Nucleus accumbens (tissue), 56 donors: Measurements from ENCODE around the gene KIAA0232.

Experiments used
- DNase-seq, 56 donors: peaks; one replicate each; lab custom pipeline; 2025; lab: John Stamatoyannopoulos, UW

The KIAA0232 gene, protein sequence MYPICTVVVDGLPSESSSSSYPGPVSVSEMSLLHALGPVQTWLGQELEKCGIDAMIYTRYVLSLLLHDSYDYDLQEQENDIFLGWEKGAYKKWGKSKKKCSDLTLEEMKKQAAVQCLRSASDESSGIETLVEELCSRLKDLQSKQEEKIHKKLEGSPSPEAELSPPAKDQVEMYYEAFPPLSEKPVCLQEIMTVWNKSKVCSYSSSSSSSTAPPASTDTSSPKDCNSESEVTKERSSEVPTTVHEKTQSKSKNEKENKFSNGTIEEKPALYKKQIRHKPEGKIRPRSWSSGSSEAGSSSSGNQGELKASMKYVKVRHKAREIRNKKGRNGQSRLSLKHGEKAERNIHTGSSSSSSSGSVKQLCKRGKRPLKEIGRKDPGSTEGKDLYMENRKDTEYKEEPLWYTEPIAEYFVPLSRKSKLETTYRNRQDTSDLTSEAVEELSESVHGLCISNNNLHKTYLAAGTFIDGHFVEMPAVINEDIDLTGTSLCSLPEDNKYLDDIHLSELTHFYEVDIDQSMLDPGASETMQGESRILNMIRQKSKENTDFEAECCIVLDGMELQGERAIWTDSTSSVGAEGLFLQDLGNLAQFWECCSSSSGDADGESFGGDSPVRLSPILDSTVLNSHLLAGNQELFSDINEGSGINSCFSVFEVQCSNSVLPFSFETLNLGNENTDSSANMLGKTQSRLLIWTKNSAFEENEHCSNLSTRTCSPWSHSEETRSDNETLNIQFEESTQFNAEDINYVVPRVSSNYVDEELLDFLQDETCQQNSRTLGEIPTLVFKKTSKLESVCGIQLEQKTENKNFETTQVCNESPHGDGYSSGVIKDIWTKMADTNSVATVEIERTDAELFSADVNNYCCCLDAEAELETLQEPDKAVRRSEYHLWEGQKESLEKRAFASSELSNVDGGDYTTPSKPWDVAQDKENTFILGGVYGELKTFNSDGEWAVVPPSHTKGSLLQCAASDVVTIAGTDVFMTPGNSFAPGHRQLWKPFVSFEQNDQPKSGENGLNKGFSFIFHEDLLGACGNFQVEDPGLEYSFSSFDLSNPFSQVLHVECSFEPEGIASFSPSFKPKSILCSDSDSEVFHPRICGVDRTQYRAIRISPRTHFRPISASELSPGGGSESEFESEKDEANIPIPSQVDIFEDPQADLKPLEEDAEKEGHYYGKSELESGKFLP (N-terminal part only)

DNA sequence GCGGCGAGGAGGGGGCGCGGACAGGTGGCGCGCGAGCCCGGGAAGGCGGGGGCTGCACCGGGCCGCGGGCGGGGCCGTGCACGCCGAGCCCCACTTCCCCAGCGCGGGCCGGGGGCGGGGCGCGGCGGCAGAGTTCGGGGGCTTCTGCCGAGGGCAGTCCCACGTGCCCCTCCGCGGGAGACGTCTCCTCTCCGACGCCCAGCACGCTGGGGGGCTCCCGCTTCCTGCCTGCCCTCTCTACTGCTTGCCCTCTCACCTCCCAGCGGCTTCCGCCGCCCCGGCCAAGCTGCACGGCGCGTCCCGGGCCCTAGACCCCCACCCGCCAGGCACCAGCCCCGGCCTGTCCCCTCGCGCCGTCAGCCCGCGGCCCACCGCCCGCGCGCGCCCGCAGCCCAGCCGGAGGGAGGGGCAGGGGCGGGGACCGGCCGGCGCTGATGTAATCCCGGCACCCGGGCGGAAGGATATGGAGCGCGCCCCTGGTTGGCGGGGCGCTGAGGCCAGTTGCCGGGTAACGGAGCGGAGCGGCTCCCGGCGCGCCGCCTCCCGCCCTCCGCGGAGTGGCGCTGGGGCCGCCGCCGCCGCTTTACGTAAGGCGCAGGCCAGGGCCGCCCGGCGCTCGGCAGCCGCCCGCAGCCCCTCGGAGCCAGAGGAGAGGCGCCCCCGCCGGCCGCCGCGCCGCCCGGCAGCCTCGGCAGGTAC, at the start of gene KIAA0232:
TSS of gene KIAA0232 (plus strand) at position 581 of the 699 bp plus-strand sequence. CDS start 41,727 bp downstream, outside the sequence.
- DNase-seq: peak in 54 of 56 donors; percentile 44 to 94 (median 84)

DNA sequence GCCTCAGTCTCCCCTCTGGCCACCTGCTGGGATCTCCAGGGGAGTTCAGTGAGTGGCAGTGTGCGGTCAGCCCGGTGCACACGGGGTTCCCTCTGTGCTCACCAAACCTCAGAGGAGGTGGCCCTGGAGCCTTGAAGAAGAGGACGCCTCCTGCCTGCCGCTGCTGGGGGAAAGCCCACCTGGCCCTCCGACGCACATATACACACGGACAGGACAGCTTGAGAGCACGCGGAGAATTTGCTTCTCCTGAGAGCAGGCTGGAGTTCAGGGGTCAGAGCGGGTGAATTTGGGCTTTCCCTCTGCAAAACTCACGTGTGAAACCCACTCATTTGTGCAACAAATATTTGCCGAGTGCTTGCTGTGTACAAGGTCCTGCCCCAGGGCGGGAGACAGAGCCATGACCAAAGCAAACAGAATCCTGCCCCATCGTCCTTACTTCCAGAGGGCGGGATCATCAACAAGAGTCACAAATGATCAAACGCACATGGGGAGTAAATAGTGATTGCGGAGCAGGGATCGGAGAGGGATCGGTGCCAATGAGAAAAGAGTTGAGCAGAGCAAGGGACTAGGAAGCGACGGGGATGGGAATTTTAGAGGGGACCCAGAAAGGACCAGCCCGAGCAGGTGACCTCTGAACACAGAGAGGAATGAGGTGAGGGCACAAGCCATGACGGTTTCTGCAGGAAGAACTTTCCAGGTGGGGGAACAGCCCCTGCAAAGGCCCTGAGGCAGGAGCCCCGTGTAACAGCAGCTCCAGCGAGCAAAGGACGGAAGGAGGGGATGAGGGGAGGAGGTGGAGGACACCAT, 49.0 kb upstream of the KIAA0232 start:
- DNase-seq: no peak

DNA sequence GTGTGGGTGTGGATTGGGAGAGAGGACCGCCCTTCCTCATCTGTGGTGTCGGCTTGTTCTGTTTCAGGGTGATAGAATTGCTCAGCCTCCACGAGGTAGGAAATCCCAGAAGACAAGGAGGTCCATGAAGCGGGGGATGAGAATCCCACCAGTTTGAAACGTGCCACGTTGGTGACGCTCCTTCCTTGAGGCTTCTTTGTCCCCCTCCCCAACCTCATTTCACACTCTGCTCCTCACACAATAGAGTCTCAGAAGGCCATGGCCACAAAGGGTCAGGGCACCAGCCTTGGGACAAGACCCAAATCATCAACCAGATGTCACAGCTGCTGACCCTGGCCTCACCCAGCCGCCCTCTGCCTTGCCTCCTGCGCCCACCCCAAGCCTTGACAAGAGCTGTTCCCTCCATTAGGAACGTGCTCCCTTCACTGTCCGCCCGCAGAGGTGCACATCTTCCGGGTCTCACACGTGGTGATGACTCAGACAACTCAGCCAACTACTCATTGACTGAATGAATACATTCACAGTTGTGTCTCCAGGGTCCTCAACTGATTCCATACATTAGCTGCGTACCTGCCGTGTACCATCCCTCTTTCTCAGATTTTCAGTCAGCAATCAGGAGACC, 48.3 kb upstream of the KIAA0232 start:
- peak in 1 of 56 donors; percentile 43 for DNase-seq

DNA sequence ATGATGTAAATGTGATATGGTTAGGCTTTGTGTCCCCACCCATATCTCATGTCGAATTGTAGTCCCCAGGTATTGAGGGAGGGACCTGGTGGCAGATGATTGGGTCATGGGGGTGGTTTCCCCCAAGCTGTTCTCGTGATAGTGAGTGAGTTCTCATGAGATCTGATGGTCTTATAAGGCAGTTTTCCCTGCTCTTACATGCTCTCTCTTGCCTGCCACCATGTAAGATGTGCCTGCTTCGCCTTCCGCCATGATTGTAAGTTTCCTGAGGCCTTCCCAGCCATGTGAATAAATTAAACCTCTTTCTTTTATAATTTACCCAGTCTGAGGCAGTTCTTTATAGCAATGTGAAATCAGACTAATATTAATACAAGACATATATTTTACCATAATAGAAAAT, 42.6 kb upstream of the KIAA0232 start:
- DNase-seq: no peak

DNA sequence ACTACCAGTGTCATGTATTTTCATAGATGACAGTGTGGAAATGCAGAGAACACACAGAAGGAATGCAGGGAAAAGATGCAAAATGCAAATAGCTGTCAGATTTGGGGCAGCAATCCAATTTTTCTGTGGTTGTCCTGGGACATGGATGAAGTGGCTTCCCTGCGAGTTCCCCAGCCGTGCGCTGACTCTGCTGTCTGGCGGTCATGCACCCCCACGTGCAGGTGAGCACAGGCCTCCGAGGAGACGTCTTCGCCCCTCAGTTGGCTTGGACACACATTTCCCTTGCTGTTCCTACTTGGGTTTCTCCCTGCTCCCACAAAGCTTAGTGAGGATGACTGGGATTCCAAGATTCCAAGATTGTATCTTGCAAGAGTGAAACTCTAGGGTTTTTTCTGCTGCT, 42.2 kb upstream of the KIAA0232 start:
- DNase-seq: no peak

DNA sequence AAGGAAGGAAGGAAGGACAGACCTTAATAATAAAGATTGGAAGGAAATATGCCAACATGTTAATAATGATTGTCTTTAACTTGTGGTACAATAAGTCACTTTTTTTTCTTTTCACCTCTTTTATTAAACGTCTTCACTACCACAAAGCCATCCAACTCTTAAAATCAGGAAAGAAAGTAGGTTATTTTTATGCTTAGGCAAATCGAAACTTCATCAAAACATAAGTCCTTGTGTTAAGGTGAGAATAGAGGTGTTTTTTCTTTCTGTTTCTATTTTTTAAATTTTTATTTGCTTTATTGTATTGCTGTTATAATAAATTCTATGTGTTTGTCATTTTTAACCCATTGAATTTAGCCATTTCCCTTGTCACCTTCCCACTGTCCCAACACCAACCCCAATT, 40.0 kb upstream of the KIAA0232 start:
- DNase-seq: no peak

DNA sequence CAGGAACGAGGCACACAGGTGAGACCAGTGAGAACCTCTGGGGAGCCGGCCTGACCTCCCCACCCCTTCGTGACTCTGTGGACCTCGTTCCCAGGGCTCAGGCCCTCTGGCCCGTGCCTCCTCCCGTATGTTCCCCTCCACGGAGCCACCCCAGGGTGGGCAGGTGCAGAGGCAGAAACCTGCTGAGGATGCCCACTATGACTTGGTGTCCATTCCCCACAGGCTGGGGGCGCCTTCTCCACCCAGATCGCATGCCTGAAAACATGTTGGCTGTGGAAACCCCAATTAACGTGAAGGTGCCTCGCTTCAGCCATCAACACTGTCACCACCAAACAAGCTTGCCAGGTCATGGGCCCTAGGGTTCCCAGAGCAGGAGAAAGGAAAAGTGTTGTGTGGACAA, 39.5 kb upstream of the KIAA0232 start:
- DNase-seq: no peak

DNA sequence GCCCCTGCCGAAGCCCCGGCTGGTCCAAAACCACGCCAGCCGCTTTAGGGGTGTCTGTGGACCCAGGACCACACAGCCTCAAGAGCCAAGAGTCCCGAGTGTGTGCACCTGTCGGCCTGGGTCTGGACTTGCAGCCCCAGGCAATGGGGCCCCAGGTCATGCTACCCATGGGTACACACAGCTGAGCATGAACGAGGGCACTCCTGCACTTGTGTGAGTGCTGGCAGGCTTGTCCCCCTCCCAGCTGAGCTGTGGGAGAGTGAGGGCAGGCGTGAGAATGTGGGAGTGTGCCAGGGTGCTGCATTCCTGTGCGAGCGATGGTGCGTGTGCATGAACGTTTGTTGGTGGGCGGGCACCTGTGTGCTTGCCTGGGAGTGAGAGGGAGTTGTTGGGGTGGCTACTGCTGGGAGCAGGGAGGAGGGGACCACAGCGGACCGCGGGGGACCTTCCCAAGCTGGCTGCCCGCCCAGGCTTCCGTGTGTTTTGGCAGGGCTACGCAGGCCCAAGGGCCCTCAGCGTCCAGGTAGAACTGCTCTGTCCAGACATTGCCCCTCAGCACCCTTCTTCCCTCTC, 35.7 kb upstream of the KIAA0232 start:
- DNase-seq: no peak

DNA sequence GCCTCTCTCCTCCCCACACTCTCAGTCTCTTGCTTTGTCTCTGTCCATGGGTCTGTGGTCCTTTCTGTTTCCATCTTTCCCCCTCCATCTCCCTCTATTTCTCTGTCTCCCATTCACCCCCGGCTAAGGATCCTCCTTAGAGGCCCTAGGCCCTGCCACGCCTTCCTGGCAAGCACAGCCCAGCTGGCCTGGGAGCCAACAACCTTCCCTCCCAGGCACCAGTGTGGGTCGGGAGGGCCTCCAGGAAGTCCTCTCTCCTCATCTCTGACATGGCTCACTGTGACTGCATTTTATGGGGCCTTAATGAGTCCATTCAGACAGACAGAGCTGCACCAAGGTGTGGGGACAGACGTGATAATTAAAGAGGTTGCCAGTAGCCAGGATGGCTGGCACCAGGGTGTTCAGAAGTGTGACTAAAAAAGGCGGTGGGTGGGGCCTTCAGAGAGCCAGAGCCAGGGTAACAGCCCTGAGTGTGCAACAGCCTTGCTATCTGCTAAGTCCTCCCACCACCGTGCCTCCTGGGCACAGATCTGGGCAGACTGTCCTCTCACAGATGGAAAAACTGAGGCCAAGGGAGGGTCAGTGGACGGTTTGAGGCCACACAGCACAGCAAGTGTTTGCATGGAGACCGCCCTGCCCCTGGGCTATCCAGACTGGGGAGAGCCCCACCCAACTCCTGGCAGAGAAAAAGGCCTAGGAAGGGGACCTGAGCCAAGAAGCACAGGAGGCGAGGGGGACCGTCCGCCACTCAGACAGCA, 35.1 kb upstream of the KIAA0232 start:
- DNase-seq: no peak

DNA sequence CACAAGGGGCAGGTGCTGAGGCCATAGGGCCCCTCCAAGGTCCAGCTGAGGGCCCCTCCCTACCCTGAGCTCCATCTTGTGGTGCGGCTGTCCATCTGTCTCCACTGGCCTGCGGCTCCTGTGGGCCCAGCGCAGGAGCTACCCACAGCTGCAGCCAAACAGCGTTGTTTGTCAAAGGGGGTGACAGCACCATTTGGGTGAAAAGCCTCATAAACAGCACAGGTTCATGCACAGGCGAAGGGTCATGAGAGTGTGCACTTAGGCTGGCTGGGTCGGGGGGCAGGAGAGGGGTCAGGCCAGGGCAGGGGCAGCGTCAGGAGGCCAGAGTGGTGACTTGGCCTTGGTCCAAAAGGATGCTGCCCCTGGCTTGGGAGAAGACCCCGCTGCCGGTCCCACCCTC, 34.2 kb upstream of the KIAA0232 start:
- no peak for DNase-seq

DNA sequence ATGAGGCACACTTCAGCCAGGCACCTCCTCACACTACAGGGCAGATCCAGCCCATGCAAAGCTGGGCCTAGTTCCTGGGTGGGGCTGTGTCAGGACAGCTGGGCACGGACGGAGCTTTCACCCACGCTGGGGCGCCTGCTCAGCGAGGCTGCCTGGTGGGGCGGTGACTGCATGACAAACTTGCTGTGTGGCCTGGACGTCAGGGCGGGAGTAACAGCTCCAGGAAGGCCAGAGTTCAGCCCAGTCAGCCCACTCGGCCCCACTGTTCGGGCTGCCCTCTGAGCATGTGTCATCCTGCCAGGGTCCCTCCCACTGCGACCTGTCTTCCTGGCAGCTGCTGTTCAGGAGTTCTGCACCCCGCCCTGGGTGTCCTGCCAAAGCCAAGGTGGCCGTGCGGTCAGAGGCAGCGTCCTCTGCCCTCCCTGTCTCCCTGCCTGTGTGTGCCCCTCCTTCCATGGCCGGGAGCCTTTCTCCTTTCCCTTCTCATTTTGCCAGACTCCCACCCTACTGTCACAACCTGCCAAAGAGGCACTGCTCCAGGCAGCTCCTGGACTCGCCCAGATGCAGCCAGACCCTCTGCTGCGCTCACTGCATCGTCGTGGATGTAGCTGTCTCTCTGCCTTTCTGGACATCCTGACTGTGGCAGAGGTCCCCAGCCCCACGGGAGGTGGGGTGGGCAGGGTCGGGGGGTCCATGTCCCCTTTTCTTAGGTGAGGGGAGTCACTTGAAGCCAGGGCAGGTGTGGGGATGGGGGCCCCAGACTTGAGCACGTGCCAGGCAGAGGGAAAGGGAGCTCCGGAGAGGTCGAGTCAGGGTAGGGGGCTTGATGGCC, 33.0 kb upstream of the KIAA0232 start:
- no peak for DNase-seq

DNA sequence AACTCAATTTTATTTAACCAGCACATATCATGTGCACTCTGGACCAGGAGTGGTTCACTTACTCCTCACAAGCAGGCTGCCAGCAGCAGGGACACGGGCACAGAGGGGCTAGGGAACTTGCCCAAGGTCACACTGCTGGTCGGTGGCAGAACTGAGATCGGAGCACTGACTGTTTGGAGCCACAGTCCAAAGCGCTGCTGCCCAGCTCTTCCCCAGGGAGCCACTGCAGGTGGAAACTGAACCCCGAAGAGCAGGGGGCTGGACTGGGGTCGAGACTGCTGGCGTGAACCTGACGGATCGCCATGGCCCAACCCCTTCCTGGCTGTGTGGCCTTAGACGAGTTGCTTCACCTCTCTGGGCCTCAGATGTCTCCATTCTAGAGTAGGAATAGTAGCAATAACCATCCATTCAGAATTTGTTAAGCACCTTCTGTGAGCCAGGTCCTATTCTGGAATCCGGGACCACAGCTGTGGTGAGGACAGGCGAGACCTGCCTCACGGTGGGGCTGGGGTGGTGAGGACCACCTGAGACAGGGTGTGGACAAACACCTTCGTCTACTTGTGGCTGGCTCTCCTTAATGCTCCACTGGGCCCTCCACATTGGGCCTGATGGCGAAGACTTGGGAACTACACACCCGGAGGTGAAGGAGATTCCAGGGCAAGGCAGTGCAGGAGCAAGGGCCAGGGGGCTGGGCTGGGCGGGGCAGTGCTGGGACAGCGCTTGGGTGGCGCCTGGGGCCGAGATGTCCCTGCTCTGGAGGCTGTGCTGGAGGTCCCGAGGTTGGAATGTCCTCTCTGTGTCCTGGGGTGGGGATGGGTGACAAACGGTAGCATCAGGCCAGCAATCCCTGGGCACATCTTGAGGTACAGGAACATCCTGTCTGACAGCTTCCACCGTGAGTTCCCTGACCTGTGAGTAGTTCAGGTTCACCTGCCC, 32.0 kb upstream of the KIAA0232 start:
- DNase-seq: no peak

DNA sequence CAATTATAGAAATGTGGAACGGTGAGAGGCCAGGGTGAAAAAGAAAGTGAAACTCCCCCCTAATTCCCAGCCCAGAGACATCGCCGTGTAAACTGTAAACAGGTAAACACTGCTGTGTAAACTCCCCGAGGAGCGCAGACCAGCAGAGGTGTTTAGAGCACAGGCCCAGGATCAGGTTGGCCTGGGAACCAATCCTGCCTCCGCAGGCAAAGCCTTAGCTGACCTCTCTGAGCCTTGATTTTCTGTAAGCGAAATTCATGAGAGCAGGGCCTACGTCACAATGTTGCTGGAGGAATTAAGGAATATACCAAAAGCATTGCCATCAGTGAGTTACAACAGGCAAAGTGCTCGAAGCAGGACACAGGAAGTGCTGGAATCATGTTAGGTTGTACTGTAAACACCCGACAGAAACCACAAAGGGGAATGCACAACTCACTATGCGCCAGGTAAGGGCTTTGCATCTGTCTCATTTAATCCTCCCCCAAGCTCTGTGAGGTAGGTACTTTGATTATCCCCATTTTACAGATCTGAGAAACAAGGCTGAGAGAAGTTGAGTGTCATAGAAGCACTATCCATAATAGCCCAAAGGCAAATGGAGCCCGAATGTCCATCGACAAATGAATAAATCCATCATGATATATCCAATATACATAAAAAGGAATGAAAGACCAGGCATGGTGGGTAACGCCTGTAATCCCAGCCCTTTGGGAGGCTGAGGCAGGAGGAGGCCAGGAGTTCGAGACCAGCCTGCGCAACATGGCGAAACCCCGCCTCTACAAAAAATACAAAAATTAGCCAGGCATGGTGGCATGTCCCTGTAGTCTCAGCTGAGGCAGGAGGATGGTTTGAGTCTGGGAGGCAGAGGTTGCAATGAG, 30.7 kb upstream of the KIAA0232 start:
- DNase-seq: no peak

DNA sequence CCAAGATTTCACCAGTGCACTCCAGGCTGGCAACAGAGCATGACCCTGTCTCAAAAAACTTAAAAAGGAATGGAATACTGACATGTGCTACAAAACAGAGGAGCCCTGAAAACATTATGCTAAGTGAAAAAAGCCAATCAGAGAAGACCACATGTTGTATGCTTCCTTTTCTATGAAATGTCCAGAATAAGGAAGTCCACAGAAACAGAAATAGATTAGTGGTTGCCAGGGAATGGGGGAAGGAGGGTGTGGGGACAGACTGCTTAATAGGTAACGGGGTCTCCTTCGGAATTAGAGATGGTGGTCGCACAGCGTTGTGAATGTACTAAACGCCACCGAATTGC, 30.1 kb upstream of the KIAA0232 start:
- no peak for DNase-seq

DNA sequence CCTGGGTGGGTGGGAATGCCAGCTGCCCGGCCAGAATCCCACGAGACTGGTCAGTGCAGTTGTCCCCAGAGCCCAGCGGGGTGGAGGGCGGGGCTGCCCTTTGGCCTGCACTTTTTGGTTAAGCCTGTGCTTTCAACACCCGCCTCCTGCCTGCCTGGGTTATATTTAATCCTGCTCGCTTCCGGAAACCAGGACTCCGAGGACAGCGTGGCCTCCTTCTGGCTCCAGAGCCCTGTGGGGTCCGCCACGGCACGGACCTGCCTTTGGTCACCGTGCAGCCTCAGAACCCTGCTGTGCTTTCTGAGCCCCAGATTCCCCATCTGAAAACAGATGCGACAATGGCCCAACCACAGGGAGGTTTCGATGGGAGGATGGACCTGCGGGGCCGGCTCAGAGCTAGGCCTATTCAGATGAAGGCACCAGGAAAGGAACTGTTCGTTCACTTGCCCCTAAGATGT, 29.4 kb upstream of the KIAA0232 start:
- peak in 4 of 56 donors; percentile 29 to 44 (median 36) for DNase-seq
